Smooth muscle cell (in vitro differentiated cells): ENCODE measurements around the gene C2CD5. TPM values are rescaled to one million over a fixed set of nuclear protein-coding genes. Genes with fewer than 3 reads are reported as not detected.
A peak's percentile ranks its signal among the peaks of the same experiment; 100 is the strongest.

Experiments
- DNase-seq: peaks from one replicate; lab custom pipeline; 2025; ENCODE audit not compliant: unreplicated experiment; lab: John Stamatoyannopoulos, UW
- H2AFZ ChIP-seq: fragments of 200-600 bp; sonication (generic); 2 replicates; pipeline ENCODE4 v1.6.0; 2016; ENCODE audit warnings: antibody characterized with exemption, low read depth, mild to moderate bottlenecking
- H3F3A ChIP-seq: fragments of 200-600 bp; sonication (generic); 2 replicates; pipeline ENCODE4 v1.6.0; 2017; ENCODE audit warnings: antibody characterized with exemption, low read depth
- H3K27ac ChIP-seq: fragments of 200-600 bp; sonication (generic); 2 replicates; pipeline ENCODE4 v1.5.1; 2016; ENCODE audit warnings: low read depth, mild to moderate bottlenecking
- H3K27me3 ChIP-seq: fragments of 200-600 bp; sonication (generic); 2 replicates; pipeline ENCODE4 v1.6.1; 2016; ENCODE audit warnings: low read depth, mild to moderate bottlenecking
- H3K36me3 ChIP-seq: fragments of 200-600 bp; sonication (generic); 2 replicates; pipeline ENCODE4 v1.5.1; 2016; ENCODE audit warnings: low read depth
- H3K4me1 ChIP-seq: fragments of 200-600 bp; sonication (generic); 2 replicates; pipeline ENCODE4 v1.5.1; 2016; ENCODE audit warnings: low read depth
- H3K4me2 ChIP-seq: fragments of 200-600 bp; sonication (generic); 2 replicates; pipeline ENCODE4 v1.6.0; 2016; ENCODE audit warnings: mild to moderate bottlenecking
- H3K4me3 ChIP-seq: fragments of 200-600 bp; sonication (generic); 2 replicates; pipeline ENCODE4 v1.5.1; 2016; ENCODE audit warnings: mild to moderate bottlenecking
- H3K79me2 ChIP-seq: fragments of 200-600 bp; sonication (generic); 2 replicates; pipeline ENCODE4 v1.6.0; 2016; ENCODE audit warnings: low read depth, mild to moderate bottlenecking
- H3K9ac ChIP-seq: fragments of 200-600 bp; sonication (generic); 2 replicates; pipeline ENCODE4 v1.6.0; 2016; ENCODE audit warnings: low read depth
- H3K9me3 ChIP-seq: fragments of 200-600 bp; sonication (generic); replicated peaks from 2 replicates; pipeline ENCODE4 v1.5.1; 2016; ENCODE audit warnings: low read depth
- H4K20me1 ChIP-seq: fragments of 200-600 bp; sonication (generic); 2 replicates; pipeline ENCODE4 v1.6.0; 2016; ENCODE audit warnings: low read depth
- CTCF ChIP-seq: fragments of 200-600 bp; sonication (generic); IDR thresholded peaks from 2 replicates; pipeline ENCODE4 v1.5.1; 2017; ENCODE audit warnings: borderline replicate concordance, mild to moderate bottlenecking, antibody characterized with exemption; ENCODE audit not compliant: insufficient read depth, poor library complexity, severe bottlenecking
- WGBS: methylation state at CpG from one replicate; pipeline ENCODE4 v1.1.7; 2016; ENCODE audit warnings: low lambda C conversion rate; 5-methylcytosine and 5-hydroxymethylcytosine counted together
- polyA plus RNA-seq: library from polyadenylated mRNA; unstranded; fragments of >200 nt; fragmentation: Nextera tagmentation; extraction: Ambion mirVana; gene quantifications from 2 replicates; pipeline ENCODE4 v1.2.1, GENCODE V29; 2016
- total RNA-seq: library from RNA; depleted of rRNA; stranded (reverse); fragments of >200 nt; gene quantifications from 2 replicates; pipeline ENCODE4 v1.2.3, GENCODE V29; 2014

C2CD5 gene
- total and polyA plus RNA-seq, 2 experiments from 2014 or later = 6.4 to 13.2 TPM

GRCh38 chr12:22412581-22412980 is 131.8 kb downstream of the C2CD5 start:
- DNase-seq = no peak
- no peak overlapping the region for H3K4me3 ChIP-seq
- H3K79me2 ChIP-seq = no peaks in the 10 kb centered on the region
- H3K36me3 ChIP-seq = no peaks in the 10 kb centered on the region
- H3K4me1 ChIP-seq = no peaks in the 10 kb centered on the region
- H3F3A ChIP-seq = no peaks in the 10 kb centered on the region
- no peak overlapping the region for H3K27ac ChIP-seq
- 89% methylated on average over 3 of the region's 3 CpGs for WGBS
- no peaks in the 10 kb centered on the region for H3K9me3 ChIP-seq
- H3K4me2 ChIP-seq = no peak overlapping the region
- no peaks in the 10 kb centered on the region for H3K27me3 ChIP-seq
- TF ChIP-seq CTCF = no peak
- H3K9ac ChIP-seq = no peak overlapping the region
- no peaks in the 10 kb centered on the region for H4K20me1 ChIP-seq
- no peak overlapping the region for H2AFZ ChIP-seq

GRCh38 chr12:22410486-22410885 is 133.9 kb downstream of the C2CD5 start:
- H3K27me3 ChIP-seq = no peaks in the 10 kb centered on the region
- no peaks in the 10 kb centered on the region for H4K20me1 ChIP-seq
- no peak for DNase-seq
- TF ChIP-seq CTCF = no peak
- no peaks in the 10 kb centered on the region for H3K9me3 ChIP-seq
- H3K4me3 ChIP-seq = no peak overlapping the region
- no peaks in the 10 kb centered on the region for H3K4me1 ChIP-seq
- peak overlapping the region; percentile 56 for H3K27ac ChIP-seq
- H2AFZ ChIP-seq = no peak overlapping the region
- 79% methylated on average over 3 of the region's 3 CpGs for WGBS
- H3F3A ChIP-seq = no peaks in the 10 kb centered on the region
- H3K79me2 ChIP-seq = no peaks in the 10 kb centered on the region
- H3K9ac ChIP-seq = no peak overlapping the region
- no peaks in the 10 kb centered on the region for H3K36me3 ChIP-seq
- no peak overlapping the region for H3K4me2 ChIP-seq

GRCh38 chr12:22409377-22410164 is 134.8 kb downstream of the C2CD5 start:
- Histone ChIP-seq H3K4me1 (no peaks in the 10 kb centered on the region), H3K4me3 (no peak overlapping the region), H3K79me2 (no peaks in the 10 kb centered on the region), H3K36me3 (no peaks in the 10 kb centered on the region), H3K9me3 (no peaks in the 10 kb centered on the region), H3F3A (no peaks in the 10 kb centered on the region), H3K4me2 (no peak overlapping the region), H3K27me3 (no peaks in the 10 kb centered on the region), H2AFZ (no peak overlapping the region), H3K27ac (peak overlapping the region; percentile 2), H4K20me1 (no peaks in the 10 kb centered on the region), H3K9ac (no peak overlapping the region)
- TF ChIP-seq CTCF = no peak
- WGBS = 70% methylated on average over 12 of the region's 12 CpGs
- no peak for DNase-seq
